ENCODE results near the gene NPFFR2. TPM values are rescaled to one million over a fixed set of nuclear protein-coding genes. Genes with fewer than 3 reads are reported as not detected.
A peak's percentile ranks its signal among the peaks of the same experiment; 100 is the strongest.

NPFFR2 gene
- 0.16 TPM in 1 of 2 replicates, not detected in the other for total RNA-seq
- long read RNA-seq = 0 reads

DNA sequence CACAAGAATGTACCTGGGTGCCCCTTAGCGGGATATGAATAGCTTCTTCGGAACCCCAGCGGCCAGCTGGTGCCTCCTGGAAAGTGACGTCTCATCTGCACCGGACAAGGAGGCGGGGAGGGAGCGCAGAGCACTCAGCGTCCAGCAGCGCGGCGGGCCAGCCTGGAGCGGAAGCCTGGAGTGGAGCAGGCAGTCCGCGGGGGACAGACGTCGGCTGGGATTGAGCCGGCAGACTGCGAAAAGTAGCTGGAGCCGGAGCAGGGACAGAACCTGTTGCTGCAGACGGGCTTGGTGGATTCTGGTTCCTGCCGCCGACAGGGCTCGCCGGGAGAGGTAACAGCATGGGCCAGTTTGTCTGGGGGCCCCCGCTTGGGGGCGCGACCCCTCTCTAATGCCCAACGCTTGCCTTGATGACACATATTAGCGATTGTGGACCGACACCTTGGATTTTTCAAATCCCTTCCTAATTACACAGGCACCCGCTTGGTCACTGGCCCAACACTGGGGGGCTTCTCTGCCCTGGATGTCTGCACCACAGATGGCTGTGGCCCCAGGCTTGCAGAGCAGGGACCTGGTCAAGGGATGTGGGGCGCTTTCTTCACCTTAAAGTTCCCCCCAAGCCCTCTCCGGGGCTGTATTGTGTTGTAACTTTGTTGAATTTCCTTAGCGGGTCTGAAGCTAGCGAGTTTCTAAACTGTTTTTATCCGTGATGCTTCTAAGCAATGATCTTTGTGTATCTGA is at the start of gene NPFFR2:
Gene NPFFR2, plus strand, starts transcription at position 133 of the 741 bp plus-strand sequence. CDS start 96,592 bp downstream, outside the sequence.
- peaks cover 11% of the 10 kb centered on the region for H3K4me1 Mint-ChIP-seq
- H3K4me3 Mint-ChIP-seq = peak within 1 kb of the TSS; percentile 84
- peak; percentile 45 for DNase-seq (ENCODE audit: low read depth, low spot score)
- no peak within 1 kb of the TSS for H3K27ac Mint-ChIP-seq (ENCODE audit: unreplicated experiment)
- no peaks in the 10 kb centered on the region for H3K36me3 Mint-ChIP-seq (ENCODE audit: low read depth)
- TF ChIP-seq, protein P1, sequence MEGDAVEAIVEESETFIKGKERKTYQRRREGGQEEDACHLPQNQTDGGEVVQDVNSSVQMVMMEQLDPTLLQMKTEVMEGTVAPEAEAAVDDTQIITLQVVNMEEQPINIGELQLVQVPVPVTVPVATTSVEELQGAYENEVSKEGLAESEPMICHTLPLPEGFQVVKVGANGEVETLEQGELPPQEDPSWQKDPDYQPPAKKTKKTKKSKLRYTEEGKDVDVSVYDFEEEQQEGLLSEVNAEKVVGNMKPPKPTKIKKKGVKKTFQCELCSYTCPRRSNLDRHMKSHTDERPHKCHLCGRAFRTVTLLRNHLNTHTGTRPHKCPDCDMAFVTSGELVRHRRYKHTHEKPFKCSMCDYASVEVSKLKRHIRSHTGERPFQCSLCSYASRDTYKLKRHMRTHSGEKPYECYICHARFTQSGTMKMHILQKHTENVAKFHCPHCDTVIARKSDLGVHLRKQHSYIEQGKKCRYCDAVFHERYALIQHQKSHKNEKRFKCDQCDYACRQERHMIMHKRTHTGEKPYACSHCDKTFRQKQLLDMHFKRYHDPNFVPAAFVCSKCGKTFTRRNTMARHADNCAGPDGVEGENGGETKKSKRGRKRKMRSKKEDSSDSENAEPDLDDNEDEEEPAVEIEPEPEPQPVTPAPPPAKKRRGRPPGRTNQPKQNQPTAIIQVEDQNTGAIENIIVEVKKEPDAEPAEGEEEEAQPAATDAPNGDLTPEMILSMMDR (conservative IDR thresholded peaks at IDR 0.05) = no peak
- H3K9me3 Mint-ChIP-seq = no peaks in the 10 kb centered on the region
- peaks cover 40% of the 10 kb centered on the region for H3K27me3 Mint-ChIP-seq (ENCODE audit: low read depth)

DNA sequence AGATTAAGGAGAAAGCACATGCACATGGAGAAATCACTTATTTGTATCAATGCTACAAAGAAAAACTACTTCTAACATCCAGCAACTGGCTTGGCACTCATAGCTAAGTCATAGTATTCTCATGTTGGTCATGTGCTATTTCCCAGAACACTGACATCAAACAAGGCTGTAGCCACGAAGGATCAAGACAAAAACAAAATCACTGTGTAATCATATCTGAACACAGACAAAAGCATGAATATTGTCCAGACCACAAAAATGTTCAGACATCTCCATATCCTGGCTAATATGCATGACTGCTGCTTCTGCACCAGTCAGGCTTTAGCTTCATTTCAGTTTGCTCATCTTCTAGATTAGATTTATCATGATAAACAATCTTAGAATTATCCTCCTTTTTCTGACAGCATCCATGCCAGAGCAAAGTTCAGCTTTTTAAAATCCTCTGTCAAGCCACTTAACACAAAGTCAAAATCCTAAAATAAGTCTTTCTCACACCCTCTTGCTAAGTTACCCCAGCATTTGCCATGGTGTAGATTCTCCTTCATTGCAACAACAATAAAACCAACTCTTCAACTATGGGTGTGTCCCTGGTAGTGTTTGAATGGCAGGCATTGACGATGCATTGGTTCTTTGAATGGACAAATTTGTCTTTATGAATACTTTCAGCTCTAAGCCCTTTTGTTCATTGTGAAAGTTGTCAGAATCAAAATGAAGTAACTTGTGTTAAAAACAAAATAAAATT is 39.1 kb upstream of the NPFFR2 start:
- H3K27me3 Mint-ChIP-seq (ENCODE audit: low read depth) = no peaks in the 10 kb centered on the region
- no peak for DNase-seq (ENCODE audit: low read depth, low spot score)
- no peak overlapping the region for H3K27ac Mint-ChIP-seq (ENCODE audit: unreplicated experiment)
- H3K4me1 Mint-ChIP-seq = no peaks in the 10 kb centered on the region
- H3K4me3 Mint-ChIP-seq = no peak overlapping the region
- H3K9me3 Mint-ChIP-seq = no peaks in the 10 kb centered on the region
- TF ChIP-seq, protein P1 (conservative IDR thresholded peaks at IDR 0.05) = no peak
- no peaks in the 10 kb centered on the region for H3K36me3 Mint-ChIP-seq (ENCODE audit: low read depth)

DNA sequence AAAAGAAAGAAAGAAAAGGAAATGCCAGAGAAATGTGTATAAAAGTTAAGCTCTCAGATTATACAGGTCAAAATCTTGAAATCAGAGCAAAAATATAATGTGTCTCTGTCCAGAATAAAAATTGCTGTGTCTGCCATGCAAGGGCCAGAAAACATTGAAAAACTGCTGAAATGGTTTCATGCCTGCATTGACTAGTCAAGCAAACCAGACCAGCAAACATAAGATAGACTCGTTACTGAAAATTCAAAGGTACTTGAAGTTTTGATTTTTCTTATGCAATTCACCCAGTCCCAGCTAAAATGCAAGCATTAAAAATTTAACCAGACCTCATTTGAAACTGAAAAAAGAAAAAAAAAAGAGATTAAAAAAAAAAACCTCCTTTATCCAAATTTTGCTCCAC is 37.2 kb upstream of the NPFFR2 start:
- H3K9me3 Mint-ChIP-seq = no peaks in the 10 kb centered on the region
- H3K36me3 Mint-ChIP-seq (ENCODE audit: low read depth) = no peaks in the 10 kb centered on the region
- DNase-seq (ENCODE audit: low read depth, low spot score) = no peak
- no peaks in the 10 kb centered on the region for H3K4me1 Mint-ChIP-seq
- TF ChIP-seq, protein P1 (conservative IDR thresholded peaks at IDR 0.05) = no peak
- no peaks in the 10 kb centered on the region for H3K27me3 Mint-ChIP-seq (ENCODE audit: low read depth)
- no peak overlapping the region for H3K27ac Mint-ChIP-seq (ENCODE audit: unreplicated experiment)
- H3K4me3 Mint-ChIP-seq = no peak overlapping the region

DNA sequence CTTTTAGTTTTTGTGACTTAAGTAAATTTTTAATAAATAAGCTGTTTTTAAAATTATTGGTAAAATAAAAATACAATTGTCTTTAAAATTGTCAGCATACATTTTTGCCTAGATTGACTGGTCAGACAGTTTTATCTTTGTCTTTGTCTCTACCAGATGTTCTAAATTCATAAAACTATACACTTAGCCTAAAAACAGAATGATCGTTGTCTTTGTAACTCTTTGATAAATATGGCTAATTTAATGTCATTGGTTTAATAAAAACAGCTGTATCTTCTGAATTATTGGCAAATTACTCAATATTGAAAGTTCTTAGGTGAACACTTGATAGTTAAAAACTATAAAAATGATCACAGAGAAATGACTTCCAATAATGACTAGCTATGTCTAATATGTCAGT is 36.5 kb upstream of the NPFFR2 start:
- H3K4me1 Mint-ChIP-seq = no peaks in the 10 kb centered on the region
- TF ChIP-seq, protein P1 (conservative IDR thresholded peaks at IDR 0.05) = no peak
- no peak for DNase-seq (ENCODE audit: low read depth, low spot score)
- no peaks in the 10 kb centered on the region for H3K36me3 Mint-ChIP-seq (ENCODE audit: low read depth)
- H3K27ac Mint-ChIP-seq (ENCODE audit: unreplicated experiment) = no peak overlapping the region
- no peaks in the 10 kb centered on the region for H3K9me3 Mint-ChIP-seq
- H3K4me3 Mint-ChIP-seq = no peak overlapping the region
- H3K27me3 Mint-ChIP-seq (ENCODE audit: low read depth) = no peaks in the 10 kb centered on the region

DNA sequence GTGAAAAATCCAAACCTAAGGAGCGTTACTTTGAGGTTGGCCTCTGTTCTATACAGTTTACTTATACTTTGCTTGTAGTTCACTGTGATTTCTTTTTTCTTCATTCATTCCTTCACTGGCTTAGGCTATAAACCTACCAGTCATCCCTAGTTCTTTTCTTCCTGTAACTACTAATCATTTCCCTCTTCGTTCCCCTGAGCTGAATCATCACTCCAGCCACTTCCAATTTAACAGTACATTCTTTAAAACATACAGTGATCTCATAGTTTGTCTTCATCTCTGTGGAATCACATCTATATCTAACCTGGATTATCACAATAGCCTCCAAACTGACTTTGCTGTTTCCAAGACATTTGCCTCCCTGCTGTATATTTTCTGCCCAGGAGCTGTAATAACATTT is 25.2 kb upstream of the NPFFR2 start:
- H3K36me3 Mint-ChIP-seq (ENCODE audit: low read depth) = no peaks in the 10 kb centered on the region
- H3K27ac Mint-ChIP-seq (ENCODE audit: unreplicated experiment) = no peak overlapping the region
- H3K9me3 Mint-ChIP-seq = no peaks in the 10 kb centered on the region
- H3K4me3 Mint-ChIP-seq = no peak overlapping the region
- no peak for DNase-seq (ENCODE audit: low read depth, low spot score)
- TF ChIP-seq, protein P1 (conservative IDR thresholded peaks at IDR 0.05) = no peak
- no peaks in the 10 kb centered on the region for H3K4me1 Mint-ChIP-seq
- no peaks in the 10 kb centered on the region for H3K27me3 Mint-ChIP-seq (ENCODE audit: low read depth)
